ENCODE measurements around the gene ARID1B. TPM values are rescaled to one million over a fixed set of nuclear protein-coding genes. Genes with fewer than 3 reads are reported as not detected.

The ARID1B gene
- total RNA-seq, 2 experiments from 2014 or later = 36.9 to 38.9 TPM

DNA sequence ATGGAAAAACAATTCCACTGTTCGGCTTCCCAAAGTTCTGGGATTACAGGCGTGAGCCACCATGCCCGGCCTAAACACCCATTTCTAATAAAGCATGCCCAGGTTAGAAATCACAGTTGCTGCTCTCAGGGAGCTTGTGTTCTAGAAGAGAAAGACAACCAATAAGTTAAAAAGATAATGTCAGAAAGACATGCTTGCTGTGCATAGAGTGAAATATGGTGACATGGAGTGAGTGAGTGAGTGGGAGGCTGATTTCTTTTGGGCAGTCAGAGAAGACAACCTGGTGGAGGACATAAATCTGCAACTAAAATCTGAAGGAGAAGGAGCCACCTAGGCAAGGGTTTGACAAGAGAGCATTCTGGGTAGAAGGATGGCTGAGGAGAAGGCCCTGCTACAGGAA lies 222.6 kb downstream of the ARID1B start:
- no peak for DNase-seq
- H3K9me3 Mint-ChIP-seq = no peaks in the 10 kb centered on the region
- intact Hi-C loops (cut with micrococcal nuclease) = no loop called here
- H3K27me3 Mint-ChIP-seq = no peaks in the 10 kb centered on the region
- peaks cover 3% of the 10 kb centered on the region for H3K36me3 Mint-ChIP-seq (ENCODE audit: low read depth)
- no peak overlapping the region for H3K27ac Mint-ChIP-seq
- CTCF ChIA-PET = interaction anchor here (1.4 to 2.5 kb wide), 3 partner anchors 8 to 14 kb away, joined by 4 to 12 read pairs (median 5); no protein-coding TSS in a partner anchor
- POLR2A ChIA-PET = no interaction called here
- H3K4me1 Mint-ChIP-seq (ENCODE audit: low read depth) = peaks cover 18% of the 10 kb centered on the region
- H3K4me3 Mint-ChIP-seq = no peak overlapping the region
- TF ChIP-seq, protein P1, sequence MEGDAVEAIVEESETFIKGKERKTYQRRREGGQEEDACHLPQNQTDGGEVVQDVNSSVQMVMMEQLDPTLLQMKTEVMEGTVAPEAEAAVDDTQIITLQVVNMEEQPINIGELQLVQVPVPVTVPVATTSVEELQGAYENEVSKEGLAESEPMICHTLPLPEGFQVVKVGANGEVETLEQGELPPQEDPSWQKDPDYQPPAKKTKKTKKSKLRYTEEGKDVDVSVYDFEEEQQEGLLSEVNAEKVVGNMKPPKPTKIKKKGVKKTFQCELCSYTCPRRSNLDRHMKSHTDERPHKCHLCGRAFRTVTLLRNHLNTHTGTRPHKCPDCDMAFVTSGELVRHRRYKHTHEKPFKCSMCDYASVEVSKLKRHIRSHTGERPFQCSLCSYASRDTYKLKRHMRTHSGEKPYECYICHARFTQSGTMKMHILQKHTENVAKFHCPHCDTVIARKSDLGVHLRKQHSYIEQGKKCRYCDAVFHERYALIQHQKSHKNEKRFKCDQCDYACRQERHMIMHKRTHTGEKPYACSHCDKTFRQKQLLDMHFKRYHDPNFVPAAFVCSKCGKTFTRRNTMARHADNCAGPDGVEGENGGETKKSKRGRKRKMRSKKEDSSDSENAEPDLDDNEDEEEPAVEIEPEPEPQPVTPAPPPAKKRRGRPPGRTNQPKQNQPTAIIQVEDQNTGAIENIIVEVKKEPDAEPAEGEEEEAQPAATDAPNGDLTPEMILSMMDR (IDR thresholded peaks at IDR 0.05) = no peak
- ATAC-seq = no peak

DNA sequence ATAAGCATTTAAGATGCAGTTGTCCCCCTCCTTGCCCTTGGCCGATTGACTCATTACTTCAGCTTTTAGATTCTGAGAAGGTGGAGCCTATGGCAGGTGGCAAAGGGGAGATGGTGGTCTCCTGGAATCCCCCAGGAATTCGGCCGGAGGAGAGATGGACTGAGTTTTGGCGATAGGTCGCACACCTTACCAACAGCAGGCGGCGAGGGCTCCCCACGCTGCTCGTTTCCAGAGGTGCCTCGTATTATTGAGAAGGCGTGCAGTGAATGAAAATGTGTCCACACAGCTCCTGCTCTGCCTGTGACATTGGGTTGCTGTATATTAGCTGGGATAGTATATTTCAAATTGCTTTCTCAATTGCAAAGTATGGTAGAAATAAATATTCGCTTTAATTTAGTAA lies 224.5 kb downstream of the ARID1B start:
- Mint-ChIP-seq H3K36me3 (ENCODE audit: low read depth) (peaks cover 3% of the 10 kb centered on the region), H3K27ac (no peak overlapping the region), H3K9me3 (no peaks in the 10 kb centered on the region), H3K4me1 (ENCODE audit: low read depth) (peaks cover 18% of the 10 kb centered on the region), H3K27me3 (no peaks in the 10 kb centered on the region), H3K4me3 (no peak overlapping the region)
- intact Hi-C loops (cut with micrococcal nuclease) = no loop called here
- ChIA-PET CTCF (interaction anchor here (0.7 to 2.5 kb wide), 4 partner anchors 12 to 47 kb away, joined by 3 to 12 read pairs (median 4); no protein-coding TSS in a partner anchor), POLR2A (no interaction called here)
- TF ChIP-seq, protein P1 (IDR thresholded peaks at IDR 0.05) = no peak
- no peak for DNase-seq
- ATAC-seq = no peak

DNA sequence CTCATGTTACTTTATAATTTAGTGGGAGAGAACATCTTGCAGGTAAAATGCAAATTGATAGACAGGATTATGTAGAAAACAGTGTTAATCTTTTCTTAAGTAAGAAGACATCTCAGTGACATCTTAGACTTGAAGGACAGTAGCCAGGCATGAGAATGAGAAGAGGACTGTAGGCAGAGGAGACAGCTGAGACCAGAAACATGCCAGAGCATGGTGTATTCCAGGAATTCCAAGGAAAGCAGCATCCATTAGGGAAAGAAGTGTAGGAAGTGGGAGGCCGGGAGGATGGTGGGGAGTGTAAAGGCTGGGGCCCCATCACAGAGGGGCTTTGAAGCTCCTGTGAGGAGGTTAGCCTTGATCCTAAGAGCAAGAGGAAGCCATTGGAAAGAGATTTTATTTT lies 225.6 kb downstream of the ARID1B start:
- H3K27me3 Mint-ChIP-seq = no peaks in the 10 kb centered on the region
- peaks cover 3% of the 10 kb centered on the region for H3K36me3 Mint-ChIP-seq (ENCODE audit: low read depth)
- no peak for ATAC-seq
- H3K4me1 Mint-ChIP-seq (ENCODE audit: low read depth) = peaks cover 20% of the 10 kb centered on the region
- DNase-seq = no peak
- ChIA-PET CTCF (no interaction called here), POLR2A (interaction anchor here (0.8 kb wide), 1 partner anchor 15 kb away, joined by 4 read pairs; no protein-coding TSS in a partner anchor)
- intact Hi-C loops (cut with micrococcal nuclease) = no loop called here
- H3K27ac Mint-ChIP-seq = no peak overlapping the region
- TF ChIP-seq, protein P1 (IDR thresholded peaks at IDR 0.05) = no peak
- H3K4me3 Mint-ChIP-seq = no peak overlapping the region
- H3K9me3 Mint-ChIP-seq = no peaks in the 10 kb centered on the region

DNA sequence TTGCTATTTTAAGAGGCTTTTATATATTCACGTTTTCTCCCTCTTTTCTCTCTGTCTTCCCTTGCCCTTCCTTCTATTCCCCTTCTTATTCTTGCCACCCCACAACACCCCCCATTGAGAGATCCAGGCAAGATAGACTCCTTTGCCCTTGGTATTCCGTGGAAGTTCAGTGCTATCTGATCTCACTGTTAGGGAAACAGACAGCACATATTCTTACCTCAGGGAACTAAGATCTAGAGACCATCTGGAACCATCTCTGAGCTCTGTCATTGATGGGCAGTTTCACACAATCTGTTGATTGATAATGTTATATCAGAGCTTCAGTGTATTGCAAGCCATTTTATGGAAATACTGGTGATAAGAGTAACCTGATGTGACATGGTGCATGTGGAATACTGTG lies 228.8 kb downstream of the ARID1B start:
- DNase-seq (no peak), ATAC-seq (no peak)
- peaks cover 4% of the 10 kb centered on the region for H3K36me3 Mint-ChIP-seq (ENCODE audit: low read depth)
- H3K9me3 Mint-ChIP-seq = no peaks in the 10 kb centered on the region
- TF ChIP-seq, protein P1 (IDR thresholded peaks at IDR 0.05) = no peak
- H3K4me1 Mint-ChIP-seq (ENCODE audit: low read depth) = peaks cover 42% of the 10 kb centered on the region
- H3K27ac Mint-ChIP-seq = no peak overlapping the region
- H3K27me3 Mint-ChIP-seq = no peaks in the 10 kb centered on the region
- POLR2A ChIA-PET = interaction anchor here (0.7 kb wide), 1 partner anchor 122 kb away, joined by 3 read pairs; no protein-coding TSS in a partner anchor
- no peak overlapping the region for H3K4me3 Mint-ChIP-seq
- CTCF ChIA-PET = interaction anchor here (1.2 kb wide), 1 partner anchor 20 kb away, joined by 3 read pairs; no protein-coding TSS in a partner anchor
- intact Hi-C loops (cut with micrococcal nuclease) = no loop called here

GRCh38 chr6:157008568-157008967 lies 231.4 kb downstream of the ARID1B start:
- TF ChIP-seq, protein P1 (IDR thresholded peaks at IDR 0.05) = no peak
- Mint-ChIP-seq H3K36me3 (ENCODE audit: low read depth) (peaks cover 1% of the 10 kb centered on the region), H3K27ac (no peak overlapping the region), H3K27me3 (no peaks in the 10 kb centered on the region), H3K4me3 (no peak overlapping the region), H3K4me1 (ENCODE audit: low read depth) (peaks cover 37% of the 10 kb centered on the region), H3K9me3 (peaks cover 4% of the 10 kb centered on the region)
- intact Hi-C loops (cut with micrococcal nuclease) = no loop called here
- ChIA-PET CTCF (interaction anchor here (0.7 to 2.0 kb wide), 2 partner anchors 12 to 13 kb away, joined by 3 to 7 read pairs; no protein-coding TSS in a partner anchor), POLR2A (interaction anchor here (1.1 kb wide), 1 partner anchor 157 kb away, joined by 3 read pairs; no protein-coding TSS in a partner anchor)
- ATAC-seq (no peak), DNase-seq (no peak)

All from activated CD8-positive, alpha-beta T cell treated with anti-CD3 and anti-CD28 coated beads for 36 hours (primary cell).